DOHH2 (cell line): ENCODE data around the gene UCP3.

Experiments used
- H3F3A ChIP-seq: fragments of 200-600 bp; sonication (generic), shearing (Covaris generic); 2 replicates; pipeline ENCODE4 v1.6.0; 2016; ENCODE audit warnings: antibody characterized with exemption, mild to moderate bottlenecking; ENCODE audit not compliant: control insufficient read depth, insufficient read depth
- H3K27ac ChIP-seq: fragments of 200-600 bp; sonication (generic); 2 replicates; pipeline ENCODE4 v1.5.1; 2014; ENCODE audit warnings: low read depth, mild to moderate bottlenecking, low read length, moderate library complexity
- H3K27me3 ChIP-seq: fragments of 200-600 bp; sonication (generic); 2 replicates; pipeline ENCODE4 v1.6.1; 2014; ENCODE audit warnings: mild to moderate bottlenecking, low read length, mixed read lengths; ENCODE audit not compliant: control insufficient read depth
- H3K36me3 ChIP-seq: fragments of 200-600 bp; sonication (generic); 2 replicates; pipeline ENCODE4 v1.6.1; 2014; ENCODE audit warnings: mild to moderate bottlenecking, low read length, moderate library complexity, mixed read lengths; ENCODE audit not compliant: control insufficient read depth
- H3K4me1 ChIP-seq: fragments of 200-600 bp; sonication (generic); 2 replicates; pipeline ENCODE4 v1.6.1; 2014; ENCODE audit warnings: mild to moderate bottlenecking, low read length, mixed read lengths; ENCODE audit not compliant: control insufficient read depth
- H3K4me2 ChIP-seq: fragments of 200-600 bp; sonication (generic); 2 replicates; pipeline ENCODE4 v1.6.0; 2014; ENCODE audit warnings: mild to moderate bottlenecking, low read length, moderate library complexity
- H3K4me3 ChIP-seq: fragments of 200-600 bp; sonication (generic); 2 replicates; pipeline ENCODE4 v1.5.1; 2014; ENCODE audit warnings: mild to moderate bottlenecking, low read length, mixed read lengths
- H3K79me2 ChIP-seq: fragments of 200-600 bp; sonication (generic); 2 replicates; pipeline ENCODE4 v1.6.1; 2014; ENCODE audit warnings: mild to moderate bottlenecking, low read length, mixed read lengths; ENCODE audit not compliant: control insufficient read depth
- H3K9me2 ChIP-seq: fragments of 200-600 bp; sonication (generic); replicated peaks from 2 replicates; pipeline ENCODE4 v1.6.1; 2014; ENCODE audit warnings: mild to moderate bottlenecking, low read length, mixed read lengths; ENCODE audit not compliant: control insufficient read depth
- H3K9me3 ChIP-seq: fragments of 200-600 bp; sonication (generic); 2 replicates; pipeline ENCODE4 v1.6.1; 2014; ENCODE audit warnings: antibody characterized with exemption, low read length, mixed read lengths; ENCODE audit not compliant: control insufficient read depth, insufficient read depth
- H4K20me1 ChIP-seq: fragments of 200-600 bp; sonication (generic); 2 replicates; pipeline ENCODE4 v1.6.0; 2014; ENCODE audit warnings: low read depth, mild to moderate bottlenecking, antibody characterized with exemption, low read length, moderate library complexity; ENCODE audit not compliant: control insufficient read depth, insufficient read depth
- EZH2phosphoT487 ChIP-seq: fragments of 200-600 bp; sonication (generic); IDR thresholded peaks from 2 replicates; pipeline ENCODE4 v1.6.1; 2017; ENCODE audit warnings: borderline replicate concordance, mild to moderate bottlenecking, antibody characterized with exemption, low read length, moderate library complexity, mixed read lengths
- TF ChIP-seq, protein P1 (sequence below): fragments of 200-600 bp; sonication (generic); IDR thresholded peaks from one replicate; pipeline ENCODE4 v1.5.1; 2014; ENCODE audit warnings: antibody characterized with exemption, mild to moderate bottlenecking, low read depth, low read length; ENCODE audit not compliant: poor library complexity, severe bottlenecking

Gene UCP3

GRCh38 chr11:73969991-73970800, 38.7 kb downstream of the UCP3 start:
- Histone ChIP-seq H3K4me3 (no peak overlapping the region), H3K79me2 (no peaks in the 10 kb centered on the region), H3K9me3 (no peaks in the 10 kb centered on the region), H3K4me1 (peaks cover 36% of the 10 kb centered on the region), H3K9me2 (no peaks in the 10 kb centered on the region), H3K27me3 (peaks cover 5% of the 10 kb centered on the region; the same call in 1 of the 2 replicates), H4K20me1 (no peaks in the 10 kb centered on the region), H3K36me3 (peaks cover 15% of the 10 kb centered on the region), H3K4me2 (no peak overlapping the region), H3K27ac (no peak overlapping the region), H3F3A (peaks cover 37% of the 10 kb centered on the region)
- TF ChIP-seq, protein P1, sequence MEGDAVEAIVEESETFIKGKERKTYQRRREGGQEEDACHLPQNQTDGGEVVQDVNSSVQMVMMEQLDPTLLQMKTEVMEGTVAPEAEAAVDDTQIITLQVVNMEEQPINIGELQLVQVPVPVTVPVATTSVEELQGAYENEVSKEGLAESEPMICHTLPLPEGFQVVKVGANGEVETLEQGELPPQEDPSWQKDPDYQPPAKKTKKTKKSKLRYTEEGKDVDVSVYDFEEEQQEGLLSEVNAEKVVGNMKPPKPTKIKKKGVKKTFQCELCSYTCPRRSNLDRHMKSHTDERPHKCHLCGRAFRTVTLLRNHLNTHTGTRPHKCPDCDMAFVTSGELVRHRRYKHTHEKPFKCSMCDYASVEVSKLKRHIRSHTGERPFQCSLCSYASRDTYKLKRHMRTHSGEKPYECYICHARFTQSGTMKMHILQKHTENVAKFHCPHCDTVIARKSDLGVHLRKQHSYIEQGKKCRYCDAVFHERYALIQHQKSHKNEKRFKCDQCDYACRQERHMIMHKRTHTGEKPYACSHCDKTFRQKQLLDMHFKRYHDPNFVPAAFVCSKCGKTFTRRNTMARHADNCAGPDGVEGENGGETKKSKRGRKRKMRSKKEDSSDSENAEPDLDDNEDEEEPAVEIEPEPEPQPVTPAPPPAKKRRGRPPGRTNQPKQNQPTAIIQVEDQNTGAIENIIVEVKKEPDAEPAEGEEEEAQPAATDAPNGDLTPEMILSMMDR, result no peak
- TF ChIP-seq EZH2phosphoT487, result no peak

DNA sequence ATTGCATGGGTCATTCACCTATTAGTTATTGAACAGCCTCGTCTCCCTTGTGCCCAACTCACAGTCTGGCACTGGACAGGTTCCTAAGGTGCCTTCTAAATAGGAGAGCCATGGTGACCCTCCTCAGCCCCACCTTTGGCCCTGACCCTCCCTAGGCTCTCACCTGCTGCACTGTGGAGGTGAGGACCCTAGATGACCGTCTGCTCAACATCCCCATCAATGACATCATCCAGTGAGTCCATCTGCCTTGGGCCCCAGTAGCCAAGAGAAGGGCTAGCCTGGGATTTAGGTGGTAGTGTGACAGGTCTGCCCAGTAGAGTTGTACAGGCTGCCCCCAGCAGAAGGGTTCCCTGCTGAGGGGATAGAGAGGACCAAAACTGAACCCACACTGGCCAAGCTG, 39.8 kb downstream of the UCP3 start:
- Histone ChIP-seq H3K4me2 (no peak overlapping the region), H3K27me3 (peaks cover 6% of the 10 kb centered on the region; the same call in 1 of the 2 replicates), H3K4me3 (no peak overlapping the region), H3K27ac (no peak overlapping the region), H3K9me3 (no peaks in the 10 kb centered on the region), H4K20me1 (no peaks in the 10 kb centered on the region), H3K4me1 (peaks cover 40% of the 10 kb centered on the region), H3K36me3 (peaks cover 4% of the 10 kb centered on the region), H3K79me2 (no peaks in the 10 kb centered on the region), H3F3A (peaks cover 28% of the 10 kb centered on the region), H3K9me2 (no peaks in the 10 kb centered on the region)
- TF ChIP-seq, protein P1, result no peak
- TF ChIP-seq EZH2phosphoT487, result no peak

- H4K20me1 ChIP-seq, result no peaks in the 10 kb centered on the region
- no peaks in the 10 kb centered on the region for H3K36me3 ChIP-seq
- H3K27me3 ChIP-seq, result peaks cover 8% of the 10 kb centered on the region; the same call in 1 of the 2 replicates
- no peak for TF ChIP-seq EZH2phosphoT487
- TF ChIP-seq, protein P1, result no peak
- no peak overlapping the region for H3K4me3 ChIP-seq
- no peaks in the 10 kb centered on the region for H3K79me2 ChIP-seq
- no peaks in the 10 kb centered on the region for H3K9me2 ChIP-seq
- H3K27ac ChIP-seq, result no peak overlapping the region
- H3F3A ChIP-seq, result peaks cover 23% of the 10 kb centered on the region
- peaks cover 41% of the 10 kb centered on the region for H3K4me1 ChIP-seq
- no peaks in the 10 kb centered on the region for H3K9me3 ChIP-seq
- H3K4me2 ChIP-seq, result no peak overlapping the region
Measured at GRCh38 chr11:73968356-73968966, 40.4 kb downstream of the UCP3 start.
